Mesodermal cell (in vitro differentiated cells): ENCODE results near the gene MACF1.

ENCODE experiments used
- H3K27ac ChIP-seq: 2 replicates; pipeline ENCODE4 v1.7.0; 2013; ENCODE audit warnings: mild to moderate bottlenecking, low read depth, low read length, moderate library complexity; ENCODE audit not compliant: severe bottlenecking
- H3K36me3 ChIP-seq: 2 replicates; pipeline ENCODE4 v1.7.1; 2013; ENCODE audit warnings: mild to moderate bottlenecking, low read length, moderate library complexity; ENCODE audit not compliant: control insufficient read depth, insufficient read depth
- H3K4me1 ChIP-seq: one replicate; pipeline ENCODE4 v1.7.1; 2013; ENCODE audit warnings: mild to moderate bottlenecking, low read length; ENCODE audit not compliant: insufficient read depth, control insufficient read depth, poor library complexity, severe bottlenecking
- H3K4me3 ChIP-seq: 2 replicates; pipeline ENCODE4 v1.7.0; 2013; ENCODE audit warnings: low read length, control low read depth, mild to moderate bottlenecking; ENCODE audit not compliant: insufficient read depth, poor library complexity, severe bottlenecking; ENCODE audit errors: extremely low read depth
- H3K9me3 ChIP-seq: 2 replicates; pipeline ENCODE4 v1.7.1; 2013; ENCODE audit warnings: mild to moderate bottlenecking, low read length, moderate library complexity; ENCODE audit not compliant: control insufficient read depth
- WGBS, 2 experiments: methylation state at CpG; one replicate each; pipeline ENCODE4 v1.1.5; 2013; ENCODE audit warnings: missing lambda C conversion rate in 2 of 2; ENCODE audit not compliant: insufficient coverage in 2 of 2; 5-methylcytosine and 5-hydroxymethylcytosine counted together

The MACF1 gene

GRCh38 chr1:39528082-39528481 lies 323.6 kb downstream of the MACF1 start:
- no peaks in the 10 kb centered on the region for H3K9me3 ChIP-seq
- H3K36me3 ChIP-seq: peaks cover 40% of the 10 kb centered on the region
- no peak overlapping the region for H3K27ac ChIP-seq
- H3K4me1 ChIP-seq: no peaks in the 10 kb centered on the region
- 93 to 95% methylated on average over 4 of the region's 4 CpGs for WGBS, 2 experiments
- H3K4me3 ChIP-seq: no peak overlapping the region

- no peak overlapping the region for H3K27ac ChIP-seq
- no peaks in the 10 kb centered on the region for H3K4me1 ChIP-seq
- WGBS, 2 experiments: 91% methylated on average over 5 to 10 of the region's 10 CpGs
- H3K4me3 ChIP-seq: no peak overlapping the region
- no peaks in the 10 kb centered on the region for H3K9me3 ChIP-seq
- peaks cover 47% of the 10 kb centered on the region for H3K36me3 ChIP-seq
Observed at GRCh38 chr1:39529901-39530535, 325.5 kb downstream of the MACF1 start.

GRCh38 chr1:39531526-39531925 lies 327.0 kb downstream of the MACF1 start:
- no peak overlapping the region for H3K4me3 ChIP-seq
- 94 to 100% methylated on average over 2 to 3 of the region's 4 CpGs for WGBS, 2 experiments
- H3K36me3 ChIP-seq: peaks cover 49% of the 10 kb centered on the region
- no peaks in the 10 kb centered on the region for H3K4me1 ChIP-seq
- no peak overlapping the region for H3K27ac ChIP-seq
- no peaks in the 10 kb centered on the region for H3K9me3 ChIP-seq

- no peaks in the 10 kb centered on the region for H3K9me3 ChIP-seq
- H3K36me3 ChIP-seq: peaks cover 43% of the 10 kb centered on the region
- no peak overlapping the region for H3K27ac ChIP-seq
- no peaks in the 10 kb centered on the region for H3K4me1 ChIP-seq
- 83% methylated on average over 1 of the region's 1 CpG; no CpG with 5 or more reads in 1 of the 2 experiments for WGBS, 2 experiments
- H3K4me3 ChIP-seq: no peak overlapping the region
Observed at GRCh38 chr1:39533442-39533841, 328.9 kb downstream of the MACF1 start.
